ENCODE data around the gene ELAC2.

DNA sequence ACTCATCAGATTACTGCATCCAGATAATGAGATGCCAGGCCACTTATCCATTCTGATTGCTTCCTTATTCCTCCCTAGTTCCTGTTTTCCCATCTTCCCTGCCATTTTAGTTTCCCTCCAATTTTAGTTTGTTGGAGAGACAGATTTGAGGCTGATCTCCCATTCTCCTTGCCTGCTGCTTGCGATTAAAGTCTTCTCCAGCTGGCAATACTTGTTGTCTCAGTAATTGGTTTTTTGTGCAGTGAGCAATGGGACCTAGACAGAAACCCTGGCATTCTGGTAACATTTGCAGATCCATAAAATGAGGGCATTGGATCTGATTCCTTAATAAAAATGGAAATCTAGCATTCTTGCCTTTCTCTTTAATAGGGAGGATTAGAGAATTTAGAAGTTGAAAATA, 17.6 kb upstream of the ELAC2 start:
- TF ChIP-seq, protein P1, sequence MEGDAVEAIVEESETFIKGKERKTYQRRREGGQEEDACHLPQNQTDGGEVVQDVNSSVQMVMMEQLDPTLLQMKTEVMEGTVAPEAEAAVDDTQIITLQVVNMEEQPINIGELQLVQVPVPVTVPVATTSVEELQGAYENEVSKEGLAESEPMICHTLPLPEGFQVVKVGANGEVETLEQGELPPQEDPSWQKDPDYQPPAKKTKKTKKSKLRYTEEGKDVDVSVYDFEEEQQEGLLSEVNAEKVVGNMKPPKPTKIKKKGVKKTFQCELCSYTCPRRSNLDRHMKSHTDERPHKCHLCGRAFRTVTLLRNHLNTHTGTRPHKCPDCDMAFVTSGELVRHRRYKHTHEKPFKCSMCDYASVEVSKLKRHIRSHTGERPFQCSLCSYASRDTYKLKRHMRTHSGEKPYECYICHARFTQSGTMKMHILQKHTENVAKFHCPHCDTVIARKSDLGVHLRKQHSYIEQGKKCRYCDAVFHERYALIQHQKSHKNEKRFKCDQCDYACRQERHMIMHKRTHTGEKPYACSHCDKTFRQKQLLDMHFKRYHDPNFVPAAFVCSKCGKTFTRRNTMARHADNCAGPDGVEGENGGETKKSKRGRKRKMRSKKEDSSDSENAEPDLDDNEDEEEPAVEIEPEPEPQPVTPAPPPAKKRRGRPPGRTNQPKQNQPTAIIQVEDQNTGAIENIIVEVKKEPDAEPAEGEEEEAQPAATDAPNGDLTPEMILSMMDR (IDR thresholded peaks at IDR 0.05 in 4 of 5, conservative IDR thresholded peaks at IDR 0.05 in 1 of 5) = no peak
- TF ChIP-seq POLR2A (IDR thresholded peaks at IDR 0.05) = no peak
